ENCODE measurements around the gene TCEAL4. TPM values are rescaled to one million over a fixed set of nuclear protein-coding genes. Genes with fewer than 3 reads are reported as not detected.
A peak's percentile ranks its signal among the peaks of the same experiment; 100 is the strongest.

TCEAL4 gene
- polyA plus RNA-seq, 2 of the 4 experiments (the other 2 are of a cell fraction), result 57.2 to 195 TPM

- POLR2A ChIA-PET, result no interaction called here
- TF ChIP-seq FOXS1 (CRISPR knock-in tag; IDR thresholded peaks at IDR 0.05), result no peak
- TF ChIP-seq BHLHE40 (IDR thresholded peaks at IDR 0.05; ENCODE audit: low read depth, low read length), result no peak
- no peak for TF ChIP-seq HOXB13 (CRISPR knock-in tag; IDR thresholded peaks at IDR 0.05; ENCODE audit: low read depth)
- TF ChIP-seq GATA3 (IDR thresholded peaks at IDR 0.05; ENCODE audit: borderline replicate concordance), result no peak
- TF ChIP-seq, protein P1, sequence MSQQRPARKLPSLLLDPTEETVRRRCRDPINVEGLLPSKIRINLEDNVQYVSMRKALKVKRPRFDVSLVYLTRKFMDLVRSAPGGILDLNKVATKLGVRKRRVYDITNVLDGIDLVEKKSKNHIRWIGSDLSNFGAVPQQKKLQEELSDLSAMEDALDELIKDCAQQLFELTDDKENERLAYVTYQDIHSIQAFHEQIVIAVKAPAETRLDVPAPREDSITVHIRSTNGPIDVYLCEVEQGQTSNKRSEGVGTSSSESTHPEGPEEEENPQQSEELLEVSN (IDR thresholded peaks at IDR 0.05; ENCODE audit: borderline replicate concordance, low read depth), result no peak
- no peak for TF ChIP-seq CHD2 (IDR thresholded peaks at IDR 0.05; ENCODE audit: low read length, partially characterized antibody)
- TF ChIP-seq, protein P2, sequence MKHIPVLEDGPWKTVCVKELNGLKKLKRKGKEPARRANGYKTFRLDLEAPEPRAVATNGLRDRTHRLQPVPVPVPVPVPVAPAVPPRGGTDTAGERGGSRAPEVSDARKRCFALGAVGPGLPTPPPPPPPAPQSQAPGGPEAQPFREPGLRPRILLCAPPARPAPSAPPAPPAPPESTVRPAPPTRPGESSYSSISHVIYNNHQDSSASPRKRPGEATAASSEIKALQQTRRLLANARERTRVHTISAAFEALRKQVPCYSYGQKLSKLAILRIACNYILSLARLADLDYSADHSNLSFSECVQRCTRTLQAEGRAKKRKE (CRISPR knock-in tag; IDR thresholded peaks at IDR 0.05; ENCODE audit: low read depth), result no peak
- no peak for TF ChIP-seq HOXB5 (CRISPR knock-in tag; IDR thresholded peaks at IDR 0.05)
- TF ChIP-seq RNF2 (IDR thresholded peaks at IDR 0.05; ENCODE audit: borderline replicate concordance, low read depth), result no peak
- no peak for TF ChIP-seq ZNF302 (CRISPR knock-in tag; IDR thresholded peaks at IDR 0.05)
- no peak for TF ChIP-seq MAZ (IDR thresholded peaks at IDR 0.05; ENCODE audit: borderline replicate concordance, low read depth, low read length)
- TF ChIP-seq POLR2AphosphoS2 (conservative IDR thresholded peaks at IDR 0.05; ENCODE audit: low read length), result no peak
- 62% methylated on average over 3 of the region's 3 CpGs for WGBS (ENCODE audit: missing lambda C conversion rate)
Observed at GRCh38 chrX:103549916-103550315, 35.4 kb upstream of the TCEAL4 start.

DNA sequence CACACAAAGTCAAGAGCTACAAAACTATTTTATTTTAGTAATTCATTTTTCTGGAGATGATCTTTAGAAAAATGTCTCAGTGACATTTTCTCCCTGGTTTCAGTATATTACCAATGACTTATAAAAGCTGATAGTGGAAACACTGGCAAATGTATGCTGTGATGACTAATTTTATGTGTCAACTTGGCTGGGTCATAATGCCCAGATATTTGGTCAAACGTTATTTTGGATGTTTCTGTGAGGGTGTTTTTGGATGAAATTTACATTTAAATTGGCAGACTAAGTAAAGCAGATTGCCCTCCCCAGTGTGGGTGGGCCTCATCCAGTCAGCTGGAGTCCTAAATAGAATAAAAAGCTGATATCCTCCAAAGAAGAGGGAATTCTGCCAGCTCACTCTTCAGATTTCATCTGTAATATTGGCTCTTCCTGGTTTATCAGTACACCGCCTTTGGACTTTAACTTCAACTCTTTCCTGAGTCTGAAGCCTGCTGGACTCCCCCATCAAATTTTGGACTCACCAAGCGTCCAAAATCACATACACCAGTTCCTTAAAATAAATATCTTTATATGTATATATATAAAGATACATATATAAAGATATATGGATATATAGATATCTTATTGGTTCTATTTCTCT is 34.8 kb upstream of the TCEAL4 start:
- ATAC-seq (no peak), FAIRE-seq (peak; percentile 79), DNase-seq (ENCODE audit: low read depth in 1 of 2, low spot score in 1 of 2) (no peak)
- ChIA-PET CTCF (interaction anchor here (0.6 to 1.6 kb wide), 2 partner anchors 80 to 118 kb away, joined by 3 to 6 read pairs; no protein-coding TSS in a partner anchor), POLR2A (no interaction called here)
- Histone ChIP-seq H3K4me3 (no peak overlapping the region), H3K27ac (no peak overlapping the region), H3K4me1 (peaks cover 15% of the 10 kb centered on the region; the same call in 2 of the 3 replicates), H3K4me2 (no peak overlapping the region), H3K9me3 (no peaks in the 10 kb centered on the region; the same call in 2 of the 3 replicates)
- TF ChIP-seq CEBPB (IDR thresholded peaks at IDR 0.05) (no peak), FOSL2 (IDR thresholded peaks at IDR 0.05) (no peak), FOSL2 (CRISPR knock-in tag; IDR thresholded peaks at IDR 0.05) (no peak), NFE2L2 (conservative IDR thresholded peaks at IDR 0.05; ENCODE audit: low read length) (no peak), SREBF2 (IDR thresholded peaks at IDR 0.05) (no peak), MAZ (IDR thresholded peaks at IDR 0.05; ENCODE audit: borderline replicate concordance, low read depth, low read length) (no peak), TFCP2L1 (CRISPR knock-in tag; IDR thresholded peaks at IDR 0.05) (no peak)
- 41% methylated on average over 3 of the region's 3 CpGs for WGBS (ENCODE audit: missing lambda C conversion rate)

More at GRCh38 chrX:103549916-103550315, 35.4 kb upstream of the TCEAL4 start:
- H3K9me3 ChIP-seq, result no peaks in the 10 kb centered on the region; the same call in 2 of the 3 replicates
- FAIRE-seq (no peak), DNase-seq (ENCODE audit: low read depth in 1 of 2, low spot score in 1 of 2) (no peak), ATAC-seq (no peak)
- peaks cover 15% of the 10 kb centered on the region; the same call in 2 of the 3 replicates for H3K4me1 ChIP-seq
- CTCF ChIA-PET, result interaction anchor here (1.6 kb wide), 1 partner anchor 80 kb away, joined by 6 read pairs; no protein-coding TSS in a partner anchor
- no peak overlapping the region for H3K4me3 ChIP-seq
- H3K4me2 ChIP-seq, result no peak overlapping the region
- no peak overlapping the region for H3K27ac ChIP-seq

- FAIRE-seq, result peak; percentile 74
- H3K27ac ChIP-seq, result no peak overlapping the region
- ChIA-PET CTCF (interaction anchor here (0.6 kb wide), 1 partner anchor 150 kb away, joined by 3 read pairs; no protein-coding TSS in a partner anchor), POLR2A (no interaction called here)
- no peaks in the 10 kb centered on the region for H3K9me3 ChIP-seq
- TF ChIP-seq, protein P3, sequence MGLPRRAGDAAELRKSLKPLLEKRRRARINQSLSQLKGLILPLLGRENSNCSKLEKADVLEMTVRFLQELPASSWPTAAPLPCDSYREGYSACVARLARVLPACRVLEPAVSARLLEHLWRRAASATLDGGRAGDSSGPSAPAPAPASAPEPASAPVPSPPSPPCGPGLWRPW (IDR thresholded peaks at IDR 0.05), result 0 out of 2 replicates have a peak, but pooled peaks have one; percentile 32
- TF ChIP-seq POLR2A (IDR thresholded peaks at IDR 0.05; ENCODE audit: low read length) (no peak), CEBPB (IDR thresholded peaks at IDR 0.05) (peak in 1 of 2 experiments; percentile 81; a peak in 2 of 4 replicates)
- peaks cover 15% of the 10 kb centered on the region; the same call in 2 of the 3 replicates for H3K4me1 ChIP-seq
- ATAC-seq, result no peak
- WGBS (ENCODE audit: missing lambda C conversion rate), result 53% methylated on average over 1 of the region's 1 CpG
- no peak for DNase-seq (ENCODE audit: low read depth in 1 of 2, low spot score in 1 of 2)
- H3K4me2 ChIP-seq, result peak overlapping the region; percentile 11; the same call in 2 of the 3 replicates
- no peak overlapping the region for H3K4me3 ChIP-seq
Observed at GRCh38 chrX:103552236-103552635, 33.1 kb upstream of the TCEAL4 start.
